ENCODE results near the gene AP2B1.

- TF ChIP-seq CTCF (conservative IDR thresholded peaks at IDR 0.05; ENCODE audit: low read length) (peak; percentile 81), EZH2phosphoT487 (IDR thresholded peaks at IDR 0.05; ENCODE audit: borderline replicate concordance, low read depth, low read length) (no peak)
Measured at GRCh38 chr17:35764123-35764991, 177.2 kb downstream of the AP2B1 start.
